Panc1 (cell line): ENCODE results near the gene MED12L. TPM values are rescaled to one million over a fixed set of nuclear protein-coding genes. Genes with fewer than 3 reads are reported as not detected.

Source experiments
- ATAC-seq: fragments of 200-7000 bp; cut with Tn5 transposase; 2 replicates; pipeline ENCODE4 v1.9.1; 2020; ENCODE audit warnings: mild to moderate bottlenecking, moderate library complexity
- BruUV-seq: library from RNA; stranded (reverse); fragments of 400-500 nt; replicated peaks from 2 replicates; lab custom pipeline; 2021; lab: Mats Ljungman, UMichigan
- CTCF ChIA-PET: fragments of 300-600 bp; sonication (Branson Sonifier 250); formaldehyde crosslinking; loops from one replicate; lab custom pipeline; 2022; ENCODE audit warnings: antibody characterized with exemption; lab: Charles Lee
- POLR2A ChIA-PET: fragments of 300-600 bp; sonication (Branson Sonifier 250); formaldehyde crosslinking; loops from one replicate; lab custom pipeline; 2022; ENCODE audit warnings: antibody characterized with exemption; lab: Charles Lee
- DNase-seq: peaks from one replicate; pipeline ENCODE4 v3.0.0-alpha.2; 2010; ENCODE audit warnings: low read depth, low spot score
- H3K27ac ChIP-seq: 2 replicates; pipeline ENCODE4 v1.5.1; 2011; ENCODE audit warnings: mild to moderate bottlenecking, low read length, inconsistent platforms
- H3K27me3 ChIP-seq: fragments of 200-500 bp; sonication (Bioruptor generic); 2 replicates; pipeline ENCODE4 v1.6.0; 2014; ENCODE audit warnings: low read length, inconsistent platforms; ENCODE audit not compliant: control insufficient read depth, insufficient read depth
- H3K36me3 ChIP-seq: fragments of 200-500 bp; sonication (Bioruptor generic); 2 replicates; pipeline ENCODE4 v1.5.1; 2014; ENCODE audit warnings: inconsistent platforms, mild to moderate bottlenecking, low read length, moderate library complexity; ENCODE audit not compliant: control insufficient read depth, insufficient read depth
- H3K4me1 ChIP-seq: 2 replicates; pipeline ENCODE4 v1.5.1; 2011; ENCODE audit warnings: inconsistent platforms, mild to moderate bottlenecking, low read length, moderate library complexity; ENCODE audit not compliant: control insufficient read depth, insufficient read depth
- H3K4me3 ChIP-seq, 2 experiments: 2 replicates each; pipeline ENCODE4 v1.5.1; 2011 to 2012; ENCODE audit warnings: low read depth in 2 of 2, low read length in 2 of 2, mild to moderate bottlenecking in 2 of 2, inconsistent platforms in 1 of 2, moderate library complexity in 1 of 2
- H3K9me3 ChIP-seq: fragments of 200-500 bp; sonication (Bioruptor generic); 2 replicates; pipeline ENCODE4 v1.5.1; 2014; ENCODE audit warnings: low read depth, mild to moderate bottlenecking, inconsistent platforms, low read length, moderate library complexity; ENCODE audit not compliant: control insufficient read depth, insufficient read depth
- CTCF ChIP-seq: fragments of 450-650 bp; IDR thresholded peaks from 2 replicates; pipeline ENCODE4 v1.5.1; 2017; ENCODE audit warnings: mild to moderate bottlenecking
- POLR2AphosphoS5 ChIP-seq: IDR thresholded peaks from 2 replicates; pipeline ENCODE4 v1.6.1; 2012; ENCODE audit warnings: mild to moderate bottlenecking, low read depth, low read length, moderate library complexity
- REST ChIP-seq, 2 experiments: IDR thresholded peaks; 2 replicates each; pipeline ENCODE4 v1.6.1; 2011 to 2012; ENCODE audit warnings: low read depth in 2 of 2, control low read depth in 1 of 2, low read length in 1 of 2, mild to moderate bottlenecking in 1 of 2, moderate library complexity in 1 of 2; ENCODE audit not compliant: insufficient read depth in 1 of 2
- SIN3A ChIP-seq: IDR thresholded peaks from 2 replicates; pipeline ENCODE4 v1.6.1; 2012; ENCODE audit warnings: low read depth, mild to moderate bottlenecking, low read length, moderate library complexity, borderline replicate concordance; ENCODE audit not compliant: insufficient read depth
- TCF7L2 ChIP-seq: IDR thresholded peaks from 2 replicates; pipeline ENCODE4 v1.6.1; 2011; ENCODE audit warnings: mild to moderate bottlenecking, low read depth, low read length, inconsistent platforms
- in situ Hi-C: cut with HindIII; loops from 2 replicates; pipeline ENCODE4 v1.10.0; 2016; ENCODE audit warnings: low sequenced_read_pairs, low pct_unique_long_range_greater_than_20kb
- intact Hi-C: fragments of 100-400 bp; cut with micrococcal nuclease; formaldehyde crosslinking; loops from one replicate; pipeline ENCODE4 v1.10.0; 2022; ENCODE audit not compliant: unreplicated experiment
- total RNA-seq: library from RNA; stranded (reverse); gene quantifications from one replicate; pipeline ENCODE4 v1.2.1, GENCODE V29; 2021; ENCODE audit not compliant: unreplicated experiment

Gene MED12L
- total RNA-seq, 1 experiment from 2014 or later = 2.8 TPM

- no peak overlapping the region for H3K27ac ChIP-seq
- no peaks in the 10 kb centered on the region for H3K4me1 ChIP-seq
- POLR2A ChIA-PET = no interaction called here
- H3K9me3 ChIP-seq = no peaks in the 10 kb centered on the region
- intact Hi-C loops (loop anchor here (1.0 kb wide), 2 partner anchors 55 to 611 kb away; no protein-coding TSS in a partner anchor), in situ Hi-C loops (no loop called here)
- no peaks in the 10 kb centered on the region for H3K27me3 ChIP-seq
- H3K4me3 ChIP-seq = no peak overlapping the region
- DNase-seq = peak; percentile 63
- CTCF ChIA-PET = interaction anchor here (0.6 to 0.8 kb wide), 3 partner anchors 36 to 53 kb away, joined by 3 to 7 read pairs (median 3); no protein-coding TSS in a partner anchor
- peak; percentile 90 for ATAC-seq
- TF ChIP-seq REST (IDR thresholded peaks at IDR 0.05; ENCODE audit: insufficient read depth in 1 of 2, low read depth in 2 of 2, low read length in 1 of 2) = no peak
- peak; percentile 94 for TF ChIP-seq CTCF
- no peaks in the 10 kb centered on the region for H3K36me3 ChIP-seq
- no TSS peak for BruUV-seq
Measured at GRCh38 chr3:151227807-151228665, 142.6 kb downstream of the MED12L start.

GRCh38 chr3:151228666-151229040, 143.2 kb downstream of the MED12L start:
- POLR2A ChIA-PET = no interaction called here
- intact Hi-C loops (loop anchor here (1.0 kb wide), 1 partner anchor 611 kb away; no protein-coding TSS in a partner anchor), in situ Hi-C loops (no loop called here)
- peak; percentile 23; the same call in 1 of the 2 replicates for ATAC-seq
- no peak for DNase-seq
- BruUV-seq = no TSS peak
- TF ChIP-seq POLR2AphosphoS5 = no peak
- TF ChIP-seq SIN3A = no peak
- TF ChIP-seq REST (IDR thresholded peaks at IDR 0.05; ENCODE audit: insufficient read depth in 1 of 2, low read depth in 2 of 2, low read length in 1 of 2) = no peak
- TF ChIP-seq TCF7L2 = no peak
- TF ChIP-seq CTCF = no peak
- CTCF ChIA-PET = interaction anchor here (0.8 kb wide), 1 partner anchor 53 kb away, joined by 7 read pairs; no protein-coding TSS in a partner anchor
- Histone ChIP-seq H3K4me3 (no peak overlapping the region), H3K27ac (no peak overlapping the region), H3K36me3 (no peaks in the 10 kb centered on the region), H3K9me3 (no peaks in the 10 kb centered on the region), H3K27me3 (no peaks in the 10 kb centered on the region), H3K4me1 (no peaks in the 10 kb centered on the region)
